IPS-15b (cell line): ENCODE data around the gene HAND1.

ENCODE experiments used
- H3K27me3 ChIP-seq: one replicate; pipeline ENCODE4 v1.6.1; 2013; ENCODE audit warnings: low read length; ENCODE audit not compliant: control insufficient read depth, insufficient read depth
- H3K36me3 ChIP-seq: one replicate; pipeline ENCODE4 v1.6.1; 2013; ENCODE audit warnings: low read length; ENCODE audit not compliant: control insufficient read depth, insufficient read depth
- H3K4me1 ChIP-seq: one replicate; pipeline ENCODE4 v1.6.1; 2013; ENCODE audit warnings: mild to moderate bottlenecking, low read length; ENCODE audit not compliant: control insufficient read depth, insufficient read depth
- H3K4me3 ChIP-seq: one replicate; pipeline ENCODE4 v1.5.1; 2013; ENCODE audit warnings: low read depth, low read length
- H3K9ac ChIP-seq: one replicate; pipeline ENCODE4 v1.6.1; 2013; ENCODE audit warnings: low read depth, mild to moderate bottlenecking, low read length
- H3K9me3 ChIP-seq: one replicate; pipeline ENCODE4 v1.6.1; 2013; ENCODE audit warnings: mild to moderate bottlenecking, low read length; ENCODE audit not compliant: control insufficient read depth, insufficient read depth

The HAND1 gene

DNA sequence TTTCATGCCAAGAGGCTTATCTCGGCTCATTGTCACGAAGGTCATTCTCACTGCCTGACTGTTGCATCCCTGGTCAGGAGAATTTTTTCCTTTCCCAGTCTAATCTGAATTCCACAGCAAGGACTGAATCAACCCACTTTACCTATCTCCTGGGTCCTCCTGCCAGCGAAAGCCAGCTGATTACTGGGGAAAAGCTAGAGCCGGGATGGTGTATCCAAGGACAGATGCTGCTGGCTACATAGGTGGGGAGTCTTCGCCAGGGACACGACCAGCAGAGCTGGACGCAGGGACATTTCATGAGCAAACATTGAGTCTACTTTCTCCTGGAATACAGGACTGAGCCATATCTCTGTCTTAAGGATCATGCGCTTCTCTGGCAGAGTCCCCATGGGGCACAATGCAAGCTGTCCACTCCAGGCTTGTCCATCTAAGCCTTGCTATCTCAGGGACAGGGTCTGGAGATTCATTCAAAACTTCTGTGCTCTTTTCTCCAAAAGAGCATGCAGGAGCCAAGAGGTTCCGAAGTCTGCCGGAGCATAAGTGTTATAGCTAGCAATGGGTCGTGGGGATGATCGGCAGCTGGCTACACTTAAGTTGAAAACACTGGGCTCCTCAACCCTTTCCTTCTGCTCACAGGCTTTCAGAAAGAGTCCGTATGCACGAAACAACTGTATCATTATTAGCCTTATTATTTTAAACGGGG lies 6.5 kb upstream of the HAND1 start:
- Histone ChIP-seq H3K4me1 (peaks cover 29% of the 10 kb centered on the region), H3K4me3 (peak overlapping the region; percentile 37), H3K36me3 (no peaks in the 10 kb centered on the region), H3K9me3 (no peaks in the 10 kb centered on the region), H3K27me3 (peaks cover 96% of the 10 kb centered on the region), H3K9ac (no peak overlapping the region)

DNA sequence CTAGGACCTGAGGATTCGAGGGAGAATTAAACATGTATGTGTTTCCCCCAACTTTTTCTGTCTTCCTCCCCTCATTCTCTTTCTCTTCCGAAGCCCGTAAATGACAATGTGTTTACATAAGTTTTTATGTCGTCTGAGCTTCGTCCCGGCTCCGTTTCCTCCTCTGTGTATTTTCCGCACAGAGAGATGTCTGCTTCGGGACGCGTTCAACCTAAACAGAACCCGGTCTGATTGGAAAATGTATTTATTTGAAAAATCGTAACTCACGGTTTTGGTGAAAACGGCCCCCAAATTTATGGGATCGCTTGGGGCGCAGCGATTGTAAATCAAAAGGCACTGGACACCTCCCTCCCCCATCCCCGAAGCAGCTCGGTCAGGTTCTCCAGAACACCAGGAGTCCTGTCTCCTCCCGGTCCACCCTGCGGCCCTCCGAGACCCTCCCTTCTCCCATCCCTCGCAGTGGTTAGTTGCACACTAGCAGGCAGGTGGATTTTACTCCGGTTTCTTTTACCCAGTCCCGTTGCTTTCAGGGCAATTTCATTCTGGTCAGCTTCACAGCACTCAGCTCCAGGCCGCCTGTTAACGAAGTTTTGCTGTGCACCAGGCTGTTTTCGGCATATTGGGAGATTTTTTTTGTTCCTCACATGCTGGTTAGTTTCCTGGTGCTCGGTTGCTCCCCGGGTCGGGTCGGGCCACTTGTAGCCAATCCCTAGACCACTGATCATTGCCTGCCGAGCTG lies 5.8 kb upstream of the HAND1 start:
- peaks cover 30% of the 10 kb centered on the region for H3K4me1 ChIP-seq
- peak overlapping the region; percentile 36 for H3K4me3 ChIP-seq
- peaks cover 96% of the 10 kb centered on the region for H3K27me3 ChIP-seq
- no peaks in the 10 kb centered on the region for H3K9me3 ChIP-seq
- no peak overlapping the region for H3K9ac ChIP-seq
- H3K36me3 ChIP-seq = no peaks in the 10 kb centered on the region

GRCh38 chr5:154482528-154483449 lies 4.8 kb upstream of the HAND1 start:
- peaks cover 98% of the 10 kb centered on the region for H3K27me3 ChIP-seq
- H3K4me1 ChIP-seq = peaks cover 30% of the 10 kb centered on the region
- no peaks in the 10 kb centered on the region for H3K9me3 ChIP-seq
- no peaks in the 10 kb centered on the region for H3K36me3 ChIP-seq
- H3K4me3 ChIP-seq = peak overlapping the region; percentile 43
- H3K9ac ChIP-seq = no peak overlapping the region

GRCh38 chr5:154481584-154482381 lies 3.8 kb upstream of the HAND1 start:
- Histone ChIP-seq H3K9ac (no peak overlapping the region), H3K9me3 (no peaks in the 10 kb centered on the region), H3K4me1 (peaks cover 33% of the 10 kb centered on the region), H3K27me3 (peaks cover 98% of the 10 kb centered on the region), H3K4me3 (peak overlapping the region; percentile 33), H3K36me3 (no peaks in the 10 kb centered on the region)

GRCh38 chr5:154480847-154481246 lies 2.8 kb upstream of the HAND1 start:
- peaks cover 98% of the 10 kb centered on the region for H3K27me3 ChIP-seq

GRCh38 chr5:154479944-154480750 lies 2.1 kb upstream of the HAND1 start:
- H3K27me3 ChIP-seq = peaks cover 98% of the 10 kb centered on the region
- no peak overlapping the region for H3K9ac ChIP-seq
- H3K4me3 ChIP-seq = peak overlapping the region; percentile 53
- H3K9me3 ChIP-seq = no peaks in the 10 kb centered on the region
- H3K36me3 ChIP-seq = no peaks in the 10 kb centered on the region
- H3K4me1 ChIP-seq = peaks cover 26% of the 10 kb centered on the region

More at GRCh38 chr5:154480847-154481246, 2.8 kb upstream of the HAND1 start:
- H3K9me3 ChIP-seq = no peaks in the 10 kb centered on the region
- no peaks in the 10 kb centered on the region for H3K36me3 ChIP-seq
- no peak overlapping the region for H3K9ac ChIP-seq
- H3K4me1 ChIP-seq = peaks cover 30% of the 10 kb centered on the region
- H3K4me3 ChIP-seq = peak overlapping the region; percentile 33

DNA sequence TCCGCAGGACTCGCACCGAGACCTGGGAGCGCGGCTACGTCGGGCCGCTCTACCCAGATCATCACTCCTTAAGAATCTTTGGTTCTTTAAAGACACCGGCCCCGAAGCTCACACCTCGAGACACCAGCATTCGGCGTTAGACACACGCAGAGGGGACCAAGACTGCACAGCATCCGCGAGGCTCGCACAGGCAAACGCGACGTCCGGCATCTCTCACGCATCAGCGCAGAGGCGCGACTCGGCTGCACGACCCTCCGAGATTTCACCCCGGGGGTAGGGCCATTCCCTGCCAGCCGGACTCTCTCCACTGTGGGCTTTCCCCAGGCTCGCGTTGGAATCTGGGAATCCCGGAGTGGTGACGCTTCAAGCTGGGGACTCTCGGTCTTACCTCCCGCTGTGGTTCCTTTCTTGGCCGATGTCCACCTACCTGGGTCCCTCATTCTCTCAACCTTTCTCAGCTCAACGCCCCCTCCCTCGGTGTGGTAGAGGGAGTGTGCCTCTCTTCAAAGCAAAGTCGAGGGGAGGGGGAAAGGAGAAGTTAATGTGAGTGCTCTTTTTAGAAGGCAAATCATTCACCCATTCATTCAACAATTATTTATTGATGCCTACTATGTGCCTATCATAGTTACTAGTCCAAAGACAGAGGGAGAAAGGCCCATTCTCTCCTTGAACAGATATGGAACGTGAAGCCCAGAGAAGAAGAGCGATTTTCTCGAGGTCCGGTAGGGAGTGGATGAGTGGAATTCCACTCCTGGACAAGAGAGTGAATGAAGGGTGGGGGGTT lies 1.3 kb upstream of the HAND1 start:
- Histone ChIP-seq H3K4me1 (peaks cover 23% of the 10 kb centered on the region), H3K36me3 (no peaks in the 10 kb centered on the region), H3K9me3 (no peaks in the 10 kb centered on the region), H3K9ac (no peak overlapping the region), H3K4me3 (peak overlapping the region; percentile 53), H3K27me3 (peaks cover 98% of the 10 kb centered on the region)

GRCh38 chr5:154478752-154479159 lies 729 bp upstream of the HAND1 start:
- no peaks in the 10 kb centered on the region for H3K9me3 ChIP-seq
- no peaks in the 10 kb centered on the region for H3K36me3 ChIP-seq
- H3K4me1 ChIP-seq = peaks cover 18% of the 10 kb centered on the region
- peaks cover 98% of the 10 kb centered on the region for H3K27me3 ChIP-seq
- H3K9ac ChIP-seq = no peak overlapping the region
- peak overlapping the region; percentile 53 for H3K4me3 ChIP-seq

DNA sequence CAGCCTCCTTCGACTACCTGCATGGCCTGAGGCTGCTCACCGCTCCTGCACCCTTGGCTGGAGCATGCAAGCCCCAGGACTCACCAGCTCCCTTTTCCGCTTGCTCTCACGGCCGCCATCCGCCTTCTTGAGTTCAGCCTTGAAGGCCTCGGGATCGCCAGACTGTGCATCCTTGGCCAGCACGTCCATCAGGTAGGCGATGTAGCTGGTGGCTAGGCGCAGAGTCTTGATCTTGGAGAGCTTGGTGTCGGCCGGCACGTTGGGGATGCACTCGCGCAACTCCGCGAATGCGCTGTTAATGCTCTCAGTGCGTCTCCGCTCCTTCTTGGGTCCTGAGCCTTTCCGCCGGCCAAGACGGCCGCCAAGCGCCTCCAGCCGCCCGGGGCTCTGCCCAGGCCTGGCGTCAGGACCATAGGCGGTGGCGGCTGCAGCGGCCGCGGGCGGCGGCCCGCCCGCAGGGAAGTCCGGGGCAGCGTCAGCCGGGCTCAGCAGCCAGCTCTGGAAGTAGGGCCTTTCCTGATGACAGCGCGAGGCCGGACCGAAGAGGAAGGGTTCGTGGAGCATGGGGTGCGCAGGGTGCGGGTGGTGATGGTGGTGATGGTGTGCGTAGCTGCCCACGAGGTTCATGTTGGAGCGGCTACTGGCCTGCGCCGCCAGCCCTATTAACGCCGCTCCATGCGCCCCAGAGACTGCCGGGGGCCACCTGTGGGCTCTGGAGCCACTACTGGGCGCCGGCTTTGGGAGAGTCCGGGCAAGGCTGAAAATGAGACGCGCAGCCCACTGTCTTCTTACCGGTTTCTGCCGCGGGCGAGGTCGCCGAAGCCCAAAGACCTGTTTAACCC lies 424 bp downstream of the HAND1 start:
- H3K9me3 ChIP-seq = no peaks in the 10 kb centered on the region
- H3K4me3 ChIP-seq = peak overlapping the region; percentile 55
- peaks cover 98% of the 10 kb centered on the region for H3K27me3 ChIP-seq
- H3K4me1 ChIP-seq = peaks cover 18% of the 10 kb centered on the region
- no peak overlapping the region for H3K9ac ChIP-seq
- H3K36me3 ChIP-seq = no peaks in the 10 kb centered on the region
